MM.1S (cell line): ENCODE measurements around the gene PPP1R15A.

Experiments used
- EZH2 ChIP-seq: fragments of 300-600 bp; sonication (generic); optimal IDR thresholded peaks from 2 replicates; pipeline ENCODE3; 2017; ENCODE audit warnings: low read depth, mild to moderate bottlenecking, antibody characterized with exemption, low read length, mixed read lengths
- TF ChIP-seq, protein P1 (sequence below): fragments of 300-600 bp; sonication (generic); IDR thresholded peaks from 2 replicates; pipeline ENCODE4 v1.5.1; 2016; ENCODE audit warnings: antibody characterized with exemption, low read length, mixed read lengths

DNA sequence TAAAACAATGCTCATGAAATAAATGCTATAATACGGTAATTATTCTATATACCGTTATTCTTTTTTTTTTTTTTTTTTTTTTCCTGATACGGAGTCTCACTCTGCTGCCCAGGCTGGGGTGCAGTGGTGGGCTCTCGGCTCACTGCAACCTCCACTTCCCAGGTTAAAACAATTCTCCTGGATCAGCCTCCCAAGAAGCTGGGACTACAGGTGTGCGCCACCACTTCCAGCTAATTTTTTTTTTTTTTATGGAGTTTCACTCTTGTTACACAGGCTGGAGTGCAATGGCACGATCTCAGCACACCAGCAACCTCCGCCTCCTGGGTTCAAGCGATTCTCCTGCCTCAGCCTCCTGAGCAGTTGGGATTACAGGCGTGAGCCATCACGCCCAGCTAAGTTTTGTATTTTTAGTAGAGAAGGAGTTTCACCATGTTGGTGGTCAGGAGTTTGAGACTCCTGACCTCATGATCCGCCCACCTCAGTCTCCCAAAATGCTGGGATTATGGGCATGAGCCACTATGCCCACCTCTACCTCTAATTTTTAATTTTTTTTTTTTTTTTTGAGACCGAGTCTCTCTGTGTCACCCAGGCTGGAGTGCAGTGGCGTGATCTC is 6.9 kb downstream of the PPP1R15A start:
- TF ChIP-seq, protein P1, sequence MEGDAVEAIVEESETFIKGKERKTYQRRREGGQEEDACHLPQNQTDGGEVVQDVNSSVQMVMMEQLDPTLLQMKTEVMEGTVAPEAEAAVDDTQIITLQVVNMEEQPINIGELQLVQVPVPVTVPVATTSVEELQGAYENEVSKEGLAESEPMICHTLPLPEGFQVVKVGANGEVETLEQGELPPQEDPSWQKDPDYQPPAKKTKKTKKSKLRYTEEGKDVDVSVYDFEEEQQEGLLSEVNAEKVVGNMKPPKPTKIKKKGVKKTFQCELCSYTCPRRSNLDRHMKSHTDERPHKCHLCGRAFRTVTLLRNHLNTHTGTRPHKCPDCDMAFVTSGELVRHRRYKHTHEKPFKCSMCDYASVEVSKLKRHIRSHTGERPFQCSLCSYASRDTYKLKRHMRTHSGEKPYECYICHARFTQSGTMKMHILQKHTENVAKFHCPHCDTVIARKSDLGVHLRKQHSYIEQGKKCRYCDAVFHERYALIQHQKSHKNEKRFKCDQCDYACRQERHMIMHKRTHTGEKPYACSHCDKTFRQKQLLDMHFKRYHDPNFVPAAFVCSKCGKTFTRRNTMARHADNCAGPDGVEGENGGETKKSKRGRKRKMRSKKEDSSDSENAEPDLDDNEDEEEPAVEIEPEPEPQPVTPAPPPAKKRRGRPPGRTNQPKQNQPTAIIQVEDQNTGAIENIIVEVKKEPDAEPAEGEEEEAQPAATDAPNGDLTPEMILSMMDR, result no peak
- no peak for TF ChIP-seq EZH2
